Kidney epithelial cell (primary cell): Measurements from ENCODE around the gene CDH2. TPM values are rescaled to one million over a fixed set of nuclear protein-coding genes. Genes with fewer than 3 reads are reported as not detected.

ENCODE experiments used
- DNase-seq: peaks from one replicate; pipeline ENCODE4 v3.0.0-alpha.2; 2010; ENCODE audit warnings: low read depth
- H3K27me3 ChIP-seq: 2 replicates; pipeline ENCODE4 v1.6.0; 2011; ENCODE audit warnings: low read length; ENCODE audit not compliant: control insufficient read depth, insufficient read depth
- H3K36me3 ChIP-seq: 2 replicates; pipeline ENCODE4 v1.5.1; 2011; ENCODE audit warnings: low read length; ENCODE audit not compliant: control insufficient read depth, insufficient read depth
- H3K4me3 ChIP-seq: 2 replicates; pipeline ENCODE4 v1.5.1; 2011; ENCODE audit warnings: low read depth, mild to moderate bottlenecking, control low read depth, low read length
- total RNA-seq: library from RNA; depleted of rRNA; stranded (reverse); fragments of >200 nt; gene quantifications from 2 replicates; pipeline ENCODE4 v1.2.3, GENCODE V29; 2015
- TF ChIP-seq, protein P1 (sequence below): IDR thresholded peaks from 2 replicates; pipeline ENCODE4 v1.5.1; 2011; ENCODE audit warnings: mild to moderate bottlenecking, moderate library complexity, low read length, control low read depth, inconsistent platforms; ENCODE audit not compliant: insufficient read depth, poor library complexity, severe bottlenecking

The CDH2 gene
- total RNA-seq, 1 donor from 2014 or later = 190 TPM

DNA sequence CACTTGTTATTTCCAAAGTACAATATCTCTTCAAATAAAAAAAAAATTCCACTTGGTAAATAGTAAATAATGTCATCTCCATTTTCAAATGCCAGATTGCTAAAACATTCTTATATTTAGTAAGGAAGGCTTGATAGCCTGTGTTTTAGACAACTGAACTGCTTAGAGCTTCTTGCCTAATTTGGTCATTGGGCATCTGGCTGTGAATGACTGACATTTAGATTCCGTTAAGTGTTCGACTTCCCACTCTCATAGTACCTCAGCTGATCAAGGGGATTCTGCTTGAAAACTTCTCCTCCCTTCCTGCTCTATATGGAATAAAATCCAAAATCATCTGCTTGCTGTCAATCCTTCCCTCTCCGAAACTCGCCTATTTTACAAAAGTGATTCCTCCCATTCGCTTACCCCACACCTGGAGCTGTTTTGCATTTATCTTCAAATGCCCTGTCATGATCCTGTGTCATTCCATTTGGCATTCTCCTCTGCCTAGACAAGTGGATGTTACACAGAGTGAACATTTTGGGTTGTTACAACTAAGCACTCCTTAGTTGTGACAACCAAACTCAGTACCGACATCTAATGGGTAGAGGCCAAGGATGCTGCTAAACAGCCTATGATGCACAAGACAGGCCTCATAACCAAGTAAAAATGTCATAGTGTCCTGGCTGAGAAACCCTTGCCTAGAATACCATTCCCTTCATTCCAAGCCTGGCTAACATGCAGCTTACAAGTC lies 181.0 kb downstream of the CDH2 start:
- H3K4me3 ChIP-seq = no peak overlapping the region
- TF ChIP-seq, protein P1, sequence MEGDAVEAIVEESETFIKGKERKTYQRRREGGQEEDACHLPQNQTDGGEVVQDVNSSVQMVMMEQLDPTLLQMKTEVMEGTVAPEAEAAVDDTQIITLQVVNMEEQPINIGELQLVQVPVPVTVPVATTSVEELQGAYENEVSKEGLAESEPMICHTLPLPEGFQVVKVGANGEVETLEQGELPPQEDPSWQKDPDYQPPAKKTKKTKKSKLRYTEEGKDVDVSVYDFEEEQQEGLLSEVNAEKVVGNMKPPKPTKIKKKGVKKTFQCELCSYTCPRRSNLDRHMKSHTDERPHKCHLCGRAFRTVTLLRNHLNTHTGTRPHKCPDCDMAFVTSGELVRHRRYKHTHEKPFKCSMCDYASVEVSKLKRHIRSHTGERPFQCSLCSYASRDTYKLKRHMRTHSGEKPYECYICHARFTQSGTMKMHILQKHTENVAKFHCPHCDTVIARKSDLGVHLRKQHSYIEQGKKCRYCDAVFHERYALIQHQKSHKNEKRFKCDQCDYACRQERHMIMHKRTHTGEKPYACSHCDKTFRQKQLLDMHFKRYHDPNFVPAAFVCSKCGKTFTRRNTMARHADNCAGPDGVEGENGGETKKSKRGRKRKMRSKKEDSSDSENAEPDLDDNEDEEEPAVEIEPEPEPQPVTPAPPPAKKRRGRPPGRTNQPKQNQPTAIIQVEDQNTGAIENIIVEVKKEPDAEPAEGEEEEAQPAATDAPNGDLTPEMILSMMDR = no peak
- peaks cover 2% of the 10 kb centered on the region for H3K36me3 ChIP-seq
- no peaks in the 10 kb centered on the region for H3K27me3 ChIP-seq
- no peak for DNase-seq

DNA sequence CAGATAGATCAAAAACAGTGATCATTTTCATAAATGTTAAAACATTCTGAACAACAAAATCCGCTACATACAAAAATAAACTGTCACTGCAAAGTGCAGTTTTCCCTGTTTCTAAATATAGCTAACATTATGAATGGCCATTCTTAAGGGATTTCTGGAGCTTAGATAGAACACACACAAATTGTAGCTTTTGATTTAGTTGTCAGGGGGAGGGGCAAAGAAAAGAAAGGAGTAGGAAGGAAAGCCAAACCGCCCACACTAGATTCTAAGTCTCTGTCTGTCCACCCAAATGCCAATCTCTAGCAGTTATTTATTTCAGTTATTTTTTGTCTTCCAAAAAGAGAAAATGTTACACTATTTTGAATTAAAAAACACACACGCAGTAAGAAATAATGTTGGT lies 182.4 kb downstream of the CDH2 start:
- no peaks in the 10 kb centered on the region for H3K36me3 ChIP-seq
- DNase-seq = no peak
- no peaks in the 10 kb centered on the region for H3K27me3 ChIP-seq
- H3K4me3 ChIP-seq = no peak overlapping the region
- TF ChIP-seq, protein P1 = no peak

DNA sequence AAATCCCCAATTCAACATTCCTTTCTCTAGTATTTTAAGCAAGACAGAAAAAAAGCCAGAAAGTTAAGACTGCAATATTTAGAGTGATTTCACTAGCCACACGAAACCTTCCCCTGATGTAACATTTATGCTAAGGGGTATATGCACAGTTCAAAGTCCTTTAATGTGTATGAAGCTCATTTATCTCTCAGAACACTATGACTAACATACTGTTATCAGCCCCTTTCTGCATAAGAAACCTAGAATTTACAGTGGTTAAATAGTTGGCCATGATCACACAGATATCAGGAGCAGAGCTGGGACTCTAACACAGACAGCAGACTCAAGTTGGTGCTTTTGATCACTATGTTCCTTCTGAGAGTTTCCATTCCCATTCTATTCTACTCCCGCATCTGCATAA lies 185.5 kb downstream of the CDH2 start:
- DNase-seq = no peak
- no peaks in the 10 kb centered on the region for H3K27me3 ChIP-seq
- H3K36me3 ChIP-seq = no peaks in the 10 kb centered on the region
- TF ChIP-seq, protein P1 = no peak
- no peak overlapping the region for H3K4me3 ChIP-seq

DNA sequence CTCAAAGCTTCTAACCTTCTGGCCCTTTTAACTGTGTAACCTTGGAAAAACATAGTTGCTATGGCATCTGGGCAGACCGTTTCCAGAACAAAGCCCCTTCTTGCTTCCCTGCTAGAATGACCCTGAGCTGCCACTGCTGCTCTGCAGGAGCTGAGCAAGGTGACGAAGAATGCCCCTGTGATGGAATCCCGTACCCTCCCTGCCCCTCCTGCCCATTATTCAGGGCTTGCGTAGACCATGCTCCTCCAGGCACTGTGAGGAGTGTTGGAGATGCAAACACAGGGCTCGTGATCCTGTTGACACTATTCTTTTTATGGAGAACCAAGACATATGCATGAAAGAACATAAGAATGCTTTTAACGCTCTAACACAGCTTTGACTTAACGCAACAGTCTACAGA lies 191.1 kb downstream of the CDH2 start:
- TF ChIP-seq, protein P1 = no peak
- Histone ChIP-seq H3K36me3 (peaks cover 2% of the 10 kb centered on the region), H3K27me3 (no peaks in the 10 kb centered on the region), H3K4me3 (no peak overlapping the region)
- no peak for DNase-seq

DNA sequence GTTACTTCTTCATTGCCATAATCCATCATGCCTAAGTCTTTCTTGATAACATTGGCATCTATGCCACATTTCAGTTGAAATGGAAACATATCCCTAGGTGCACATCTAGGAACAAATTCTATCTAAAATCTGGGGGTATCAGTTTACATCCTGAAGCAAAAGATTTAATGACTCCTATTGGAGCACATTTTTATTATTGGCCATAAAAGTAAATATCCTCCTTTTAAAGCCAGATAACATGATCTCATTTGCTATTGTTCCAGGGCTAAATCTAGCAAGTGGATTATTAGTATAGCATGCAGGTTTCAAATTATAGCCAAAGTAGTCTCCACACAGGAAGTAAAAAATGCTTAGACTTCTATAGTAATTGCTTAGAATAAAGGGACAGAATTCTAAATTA lies 193.2 kb downstream of the CDH2 start:
- Histone ChIP-seq H3K36me3 (peaks cover 2% of the 10 kb centered on the region), H3K27me3 (no peaks in the 10 kb centered on the region), H3K4me3 (no peak overlapping the region)
- no peak for DNase-seq
- TF ChIP-seq, protein P1 = no peak

DNA sequence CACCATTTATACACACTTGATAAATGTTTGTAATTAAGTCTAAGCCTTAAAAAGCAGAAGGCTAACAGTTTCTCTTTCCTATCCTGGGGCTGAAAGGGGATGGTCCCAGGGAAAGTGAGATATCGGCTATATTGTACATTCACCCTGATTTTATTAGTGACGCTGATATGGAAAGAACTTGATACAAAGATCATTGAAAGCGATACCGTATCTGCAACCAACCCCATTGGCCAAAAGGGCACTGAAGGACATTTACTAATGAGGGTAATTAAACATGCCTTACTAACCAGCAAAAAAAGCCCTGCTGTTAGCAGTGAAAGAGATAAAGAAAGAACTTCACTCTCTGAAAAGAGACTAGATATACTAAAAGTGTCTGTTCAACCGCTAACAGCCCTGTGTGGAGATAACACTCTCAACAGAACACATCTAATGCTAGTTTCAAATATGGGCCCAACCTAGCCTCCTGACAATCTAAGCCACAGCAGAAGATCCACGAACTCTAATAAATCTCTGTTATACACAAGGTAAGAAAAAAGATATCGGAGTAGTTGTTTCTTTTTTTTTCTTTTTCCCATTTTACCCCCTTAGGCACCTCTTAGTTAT lies 200.0 kb downstream of the CDH2 start:
- no peaks in the 10 kb centered on the region for H3K27me3 ChIP-seq
- H3K4me3 ChIP-seq = no peak overlapping the region
- H3K36me3 ChIP-seq = no peaks in the 10 kb centered on the region
- no peak for DNase-seq
- TF ChIP-seq, protein P1 = no peak
